Measurements from ENCODE around the gene ENTPD3. TPM values are rescaled to one million over a fixed set of nuclear protein-coding genes. Genes with fewer than 3 reads are reported as not detected.

The ENTPD3 gene
- total RNA-seq, 1 experiment from 2014 or later = 0.50 TPM

- TF ChIP-seq GTF2I (CRISPR knock-in tag; conservative IDR thresholded peaks at IDR 0.05) (no peak), TCF7 (CRISPR knock-in tag; IDR thresholded peaks at IDR 0.05; ENCODE audit: low read depth) (no peak), NFATC4 (CRISPR knock-in tag; IDR thresholded peaks at IDR 0.05) (no peak), ZMAT4 (CRISPR knock-in tag; IDR thresholded peaks at IDR 0.05) (no peak), ARID4B (CRISPR knock-in tag; IDR thresholded peaks at IDR 0.05; ENCODE audit: borderline replicate concordance) (no peak), ATF1 (CRISPR knock-in tag; IDR thresholded peaks at IDR 0.05) (no peak), ZNF425 (CRISPR knock-in tag; conservative IDR thresholded peaks at IDR 0.05) (no peak), EMX1 (CRISPR knock-in tag; IDR thresholded peaks at IDR 0.05) (no peak)
These were observed 9.2 kb upstream of the ENTPD3 start (continued) for GRCh38 chr3:40377822-40378221.

GRCh38 chr3:40379674-40380306, 7.2 kb upstream of the ENTPD3 start:
- DNase-seq (ENCODE audit: low spot score) (no peak), ATAC-seq (no peak)
- H3K27ac Mint-ChIP-seq = no peak overlapping the region
- TF ChIP-seq TEAD1 (CRISPR knock-in tag; IDR thresholded peaks at IDR 0.05) (no peak), ATF2 (CRISPR knock-in tag; IDR thresholded peaks at IDR 0.05; ENCODE audit: borderline replicate concordance, low read depth) (no peak), RELA (CRISPR knock-in tag; IDR thresholded peaks at IDR 0.05; ENCODE audit: borderline replicate concordance) (no peak), ZNF281 (CRISPR knock-in tag; IDR thresholded peaks at IDR 0.05) (no peak), NR3C1 (CRISPR knock-in tag; conservative IDR thresholded peaks at IDR 0.05; ENCODE audit: low read depth) (no peak), HMGA2 (CRISPR knock-in tag; IDR thresholded peaks at IDR 0.05) (no peak), IRF2 (CRISPR knock-in tag; IDR thresholded peaks at IDR 0.05; ENCODE audit: borderline replicate concordance, low read depth) (no peak), SMAD3 (CRISPR knock-in tag; IDR thresholded peaks at IDR 0.05; ENCODE audit: borderline replicate concordance) (no peak), ZNF512 (CRISPR knock-in tag; IDR thresholded peaks at IDR 0.05; ENCODE audit: borderline replicate concordance) (no peak), JAZF1 (CRISPR knock-in tag; IDR thresholded peaks at IDR 0.05) (no peak)
- peaks cover 9% of the 10 kb centered on the region for H3K9me3 Mint-ChIP-seq
- H3K4me1 Mint-ChIP-seq = no peaks in the 10 kb centered on the region
- POLR2A ChIA-PET = no interaction called here
- CTCF ChIA-PET = no interaction called here
- H3K4me3 Mint-ChIP-seq = no peak overlapping the region
- H3K36me3 Mint-ChIP-seq = no peaks in the 10 kb centered on the region
- H3K27me3 Mint-ChIP-seq (ENCODE audit: low read depth) = peaks cover 9% of the 10 kb centered on the region

All from WTC11 (cell line).